ENCODE data around the gene ANGEL1. TPM values are rescaled to one million over a fixed set of nuclear protein-coding genes. Genes with fewer than 3 reads are reported as not detected.

Gene ANGEL1
- total and polyA plus RNA-seq, 2 of the 13 experiments (the other 11 are each of a cell fraction or from before 2014, with no cell fraction given) = 14.3 to 20.1 TPM

DNA sequence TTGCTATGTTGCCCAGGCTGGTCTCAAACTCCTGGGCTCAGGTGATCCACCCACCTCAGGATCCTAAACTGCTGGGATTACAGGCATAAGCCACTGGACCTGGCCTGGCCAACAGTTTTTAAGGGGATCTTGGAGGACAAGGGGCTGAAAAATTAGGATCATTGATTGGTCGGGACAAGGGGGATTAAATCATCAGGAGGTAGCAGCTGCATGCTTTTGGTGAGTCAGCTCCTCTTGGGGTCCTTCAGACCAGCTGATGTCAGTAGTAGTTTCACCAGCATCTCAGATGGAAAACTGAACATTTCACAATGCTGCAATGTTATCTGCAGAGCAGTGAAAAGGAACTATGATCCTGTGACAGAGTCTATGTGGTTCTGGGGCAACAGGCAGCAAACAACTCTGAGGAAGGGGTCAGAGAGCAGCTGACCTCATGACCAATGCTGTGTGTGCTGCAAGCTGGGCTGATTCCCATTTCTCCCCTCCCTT lies 19.9 kb upstream of the ANGEL1 start (continued):
- TF ChIP-seq, protein P1, sequence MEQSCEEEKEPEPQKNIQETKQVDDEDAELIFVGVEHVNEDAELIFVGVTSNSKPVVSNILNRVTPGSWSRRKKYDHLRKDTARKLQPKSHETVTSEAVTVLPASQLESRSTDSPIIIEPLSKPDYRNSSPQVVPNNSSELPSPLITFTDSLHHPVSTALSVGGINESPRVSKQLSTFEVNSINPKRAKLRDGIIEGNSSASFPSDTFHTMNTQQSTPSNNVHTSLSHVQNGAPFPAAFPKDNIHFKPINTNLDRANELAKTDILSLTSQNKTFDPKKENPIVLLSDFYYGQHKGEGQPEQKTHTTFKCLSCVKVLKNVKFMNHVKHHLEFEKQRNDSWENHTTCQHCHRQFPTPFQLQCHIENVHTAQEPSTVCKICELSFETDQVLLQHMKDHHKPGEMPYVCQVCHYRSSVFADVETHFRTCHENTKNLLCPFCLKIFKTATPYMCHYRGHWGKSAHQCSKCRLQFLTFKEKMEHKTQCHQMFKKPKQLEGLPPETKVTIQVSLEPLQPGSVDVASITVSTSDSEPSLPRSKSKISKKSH (CRISPR knock-in tag; IDR thresholded peaks at IDR 0.05; ENCODE audit: borderline replicate concordance) = no peak
- TF ChIP-seq ZSCAN20 (CRISPR knock-in tag; IDR thresholded peaks at IDR 0.05; ENCODE audit: borderline replicate concordance) = no peak
- TF ChIP-seq FOXA1 (IDR thresholded peaks at IDR 0.05) = no peak
- 0 out of 2 replicates have a peak, but pooled peaks have one; percentile 40 for TF ChIP-seq FOXA1 (CRISPR knock-in tag; IDR thresholded peaks at IDR 0.05)
- TF ChIP-seq ZNF766 (CRISPR knock-in tag; IDR thresholded peaks at IDR 0.05; ENCODE audit: borderline replicate concordance) = no peak
- TF ChIP-seq ZNF232 (CRISPR knock-in tag; IDR thresholded peaks at IDR 0.05; ENCODE audit: borderline replicate concordance) = peak; percentile 97
- TF ChIP-seq, protein P2, sequence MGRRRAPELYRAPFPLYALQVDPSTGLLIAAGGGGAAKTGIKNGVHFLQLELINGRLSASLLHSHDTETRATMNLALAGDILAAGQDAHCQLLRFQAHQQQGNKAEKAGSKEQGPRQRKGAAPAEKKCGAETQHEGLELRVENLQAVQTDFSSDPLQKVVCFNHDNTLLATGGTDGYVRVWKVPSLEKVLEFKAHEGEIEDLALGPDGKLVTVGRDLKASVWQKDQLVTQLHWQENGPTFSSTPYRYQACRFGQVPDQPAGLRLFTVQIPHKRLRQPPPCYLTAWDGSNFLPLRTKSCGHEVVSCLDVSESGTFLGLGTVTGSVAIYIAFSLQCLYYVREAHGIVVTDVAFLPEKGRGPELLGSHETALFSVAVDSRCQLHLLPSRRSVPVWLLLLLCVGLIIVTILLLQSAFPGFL (CRISPR knock-in tag; IDR thresholded peaks at IDR 0.05) = no peak
- no peak for TF ChIP-seq ZNF75D (CRISPR knock-in tag; IDR thresholded peaks at IDR 0.05; ENCODE audit: borderline replicate concordance)
- peak; percentile 89 for TF ChIP-seq HDAC2 (CRISPR knock-in tag; IDR thresholded peaks at IDR 0.05)
- no peak for TF ChIP-seq ZNF296 (CRISPR knock-in tag; conservative IDR thresholded peaks at IDR 0.05)
- 0 out of 2 replicates have a peak, but pooled peaks have one; percentile 41 for TF ChIP-seq ZNF12 (CRISPR knock-in tag; IDR thresholded peaks at IDR 0.05)
- no peak for TF ChIP-seq ZNF674 (CRISPR knock-in tag; IDR thresholded peaks at IDR 0.05; ENCODE audit: low read depth)
- TF ChIP-seq, protein P3, sequence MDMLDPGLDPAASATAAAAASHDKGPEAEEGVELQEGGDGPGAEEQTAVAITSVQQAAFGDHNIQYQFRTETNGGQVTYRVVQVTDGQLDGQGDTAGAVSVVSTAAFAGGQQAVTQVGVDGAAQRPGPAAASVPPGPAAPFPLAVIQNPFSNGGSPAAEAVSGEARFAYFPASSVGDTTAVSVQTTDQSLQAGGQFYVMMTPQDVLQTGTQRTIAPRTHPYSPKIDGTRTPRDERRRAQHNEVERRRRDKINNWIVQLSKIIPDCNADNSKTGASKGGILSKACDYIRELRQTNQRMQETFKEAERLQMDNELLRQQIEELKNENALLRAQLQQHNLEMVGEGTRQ (IDR thresholded peaks at IDR 0.05; ENCODE audit: low read depth, low read length) = no peak
- TF ChIP-seq, protein P3 (CRISPR knock-in tag; IDR thresholded peaks at IDR 0.05; ENCODE audit: borderline replicate concordance) = peak; percentile 33; the same call in 1 of the 2 replicates
- TF ChIP-seq RXRA (CRISPR knock-in tag; IDR thresholded peaks at IDR 0.05) = peak; percentile 53; the same call in 1 of the 2 replicates
- no peak for TF ChIP-seq DR1 (CRISPR knock-in tag; IDR thresholded peaks at IDR 0.05)
- peak; percentile 74 for TF ChIP-seq NCOA2 (CRISPR knock-in tag; IDR thresholded peaks at IDR 0.05)
- TF ChIP-seq, protein P4, sequence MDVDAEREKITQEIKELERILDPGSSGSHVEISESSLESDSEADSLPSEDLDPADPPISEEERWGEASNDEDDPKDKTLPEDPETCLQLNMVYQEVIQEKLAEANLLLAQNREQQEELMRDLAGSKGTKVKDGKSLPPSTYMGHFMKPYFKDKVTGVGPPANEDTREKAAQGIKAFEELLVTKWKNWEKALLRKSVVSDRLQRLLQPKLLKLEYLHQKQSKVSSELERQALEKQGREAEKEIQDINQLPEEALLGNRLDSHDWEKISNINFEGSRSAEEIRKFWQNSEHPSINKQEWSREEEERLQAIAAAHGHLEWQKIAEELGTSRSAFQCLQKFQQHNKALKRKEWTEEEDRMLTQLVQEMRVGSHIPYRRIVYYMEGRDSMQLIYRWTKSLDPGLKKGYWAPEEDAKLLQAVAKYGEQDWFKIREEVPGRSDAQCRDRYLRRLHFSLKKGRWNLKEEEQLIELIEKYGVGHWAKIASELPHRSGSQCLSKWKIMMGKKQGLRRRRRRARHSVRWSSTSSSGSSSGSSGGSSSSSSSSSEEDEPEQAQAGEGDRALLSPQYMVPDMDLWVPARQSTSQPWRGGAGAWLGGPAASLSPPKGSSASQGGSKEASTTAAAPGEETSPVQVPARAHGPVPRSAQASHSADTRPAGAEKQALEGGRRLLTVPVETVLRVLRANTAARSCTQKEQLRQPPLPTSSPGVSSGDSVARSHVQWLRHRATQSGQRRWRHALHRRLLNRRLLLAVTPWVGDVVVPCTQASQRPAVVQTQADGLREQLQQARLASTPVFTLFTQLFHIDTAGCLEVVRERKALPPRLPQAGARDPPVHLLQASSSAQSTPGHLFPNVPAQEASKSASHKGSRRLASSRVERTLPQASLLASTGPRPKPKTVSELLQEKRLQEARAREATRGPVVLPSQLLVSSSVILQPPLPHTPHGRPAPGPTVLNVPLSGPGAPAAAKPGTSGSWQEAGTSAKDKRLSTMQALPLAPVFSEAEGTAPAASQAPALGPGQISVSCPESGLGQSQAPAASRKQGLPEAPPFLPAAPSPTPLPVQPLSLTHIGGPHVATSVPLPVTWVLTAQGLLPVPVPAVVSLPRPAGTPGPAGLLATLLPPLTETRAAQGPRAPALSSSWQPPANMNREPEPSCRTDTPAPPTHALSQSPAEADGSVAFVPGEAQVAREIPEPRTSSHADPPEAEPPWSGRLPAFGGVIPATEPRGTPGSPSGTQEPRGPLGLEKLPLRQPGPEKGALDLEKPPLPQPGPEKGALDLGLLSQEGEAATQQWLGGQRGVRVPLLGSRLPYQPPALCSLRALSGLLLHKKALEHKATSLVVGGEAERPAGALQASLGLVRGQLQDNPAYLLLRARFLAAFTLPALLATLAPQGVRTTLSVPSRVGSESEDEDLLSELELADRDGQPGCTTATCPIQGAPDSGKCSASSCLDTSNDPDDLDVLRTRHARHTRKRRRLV (CRISPR knock-in tag; IDR thresholded peaks at IDR 0.05) = no peak
- 0 out of 2 replicates have a peak, but pooled peaks have one; percentile 70 for TF ChIP-seq FOXJ3 (CRISPR knock-in tag; IDR thresholded peaks at IDR 0.05; ENCODE audit: borderline replicate concordance)
- no peak for TF ChIP-seq ZNF878 (CRISPR knock-in tag; IDR thresholded peaks at IDR 0.05)
- peak; percentile 80 for TF ChIP-seq IRF2 (CRISPR knock-in tag; IDR thresholded peaks at IDR 0.05)
- TF ChIP-seq CEBPB (IDR thresholded peaks at IDR 0.05; ENCODE audit: borderline replicate concordance, low read depth, low read length) = peak; percentile 96

Measured in HepG2 (cell line).